MM.1S (cell line): ENCODE data around the gene THADA.

Experiments used
- DNase-seq: peaks from one replicate; pipeline ENCODE4 v3.0.0-alpha.2; 2015
- H2AFZ ChIP-seq: fragments of 300-600 bp; sonication (generic); 2 replicates; pipeline ENCODE4 v1.6.0; 2016; ENCODE audit warnings: antibody characterized with exemption, low read length
- H3F3A ChIP-seq: fragments of 300-600 bp; sonication (generic); 2 replicates; pipeline ENCODE4 v1.6.1; 2016; ENCODE audit warnings: mild to moderate bottlenecking, antibody characterized with exemption, low read length, moderate library complexity, mixed read lengths; ENCODE audit not compliant: insufficient read depth
- H3K27ac ChIP-seq: fragments of 300-600 bp; sonication (generic); 2 replicates; pipeline ENCODE4 v1.5.1; 2016; ENCODE audit warnings: mild to moderate bottlenecking, low read length
- H3K27me3 ChIP-seq: fragments of 300-600 bp; sonication (generic); replicated peaks from 2 replicates; pipeline ENCODE4 v1.6.0; 2016; ENCODE audit warnings: low read length; ENCODE audit not compliant: insufficient read depth
- H3K36me3 ChIP-seq: fragments of 300-600 bp; sonication (generic); replicated peaks from 2 replicates; pipeline ENCODE4 v1.6.1; 2016; ENCODE audit warnings: mild to moderate bottlenecking, low read length, mixed read lengths; ENCODE audit not compliant: insufficient read depth
- H3K4me1 ChIP-seq: fragments of 300-600 bp; sonication (generic); 2 replicates; pipeline ENCODE4 v1.6.1; 2016; ENCODE audit warnings: low read length, mixed read lengths
- H3K4me2 ChIP-seq: fragments of 300-600 bp; sonication (generic); 2 replicates; pipeline ENCODE4 v1.6.0; 2016; ENCODE audit warnings: low read depth, low read length
- H3K4me3 ChIP-seq: fragments of 300-600 bp; sonication (generic); 2 replicates; pipeline ENCODE4 v1.5.1; 2016; ENCODE audit warnings: low read length, mixed read lengths
- H3K79me2 ChIP-seq: fragments of 300-600 bp; sonication (generic); 2 replicates; pipeline ENCODE4 v1.6.1; 2016; ENCODE audit warnings: mixed run types, low read length, mixed read lengths
- H3K9ac ChIP-seq: fragments of 300-600 bp; sonication (generic); 2 replicates; pipeline ENCODE4 v1.6.1; 2016; ENCODE audit warnings: low read length, mixed read lengths
- H3K9me2 ChIP-seq: fragments of 300-600 bp; sonication (generic); replicated peaks from 2 replicates; pipeline ENCODE4 v1.6.1; 2016; ENCODE audit warnings: mild to moderate bottlenecking, low read length, mixed read lengths; ENCODE audit not compliant: insufficient read depth
- H3K9me3 ChIP-seq: fragments of 300-600 bp; sonication (generic); replicated peaks from 2 replicates; pipeline ENCODE4 v1.6.1; 2016; ENCODE audit warnings: mild to moderate bottlenecking, low read length, mixed read lengths; ENCODE audit not compliant: insufficient read depth
- H4K20me1 ChIP-seq: fragments of 300-600 bp; sonication (generic); 2 replicates; pipeline ENCODE4 v1.6.1; 2016; ENCODE audit warnings: mild to moderate bottlenecking, low read length, moderate library complexity, mixed read lengths; ENCODE audit not compliant: insufficient read depth
- EZH2 ChIP-seq: fragments of 300-600 bp; sonication (generic); optimal IDR thresholded peaks from 2 replicates; pipeline ENCODE3; 2017; ENCODE audit warnings: low read depth, mild to moderate bottlenecking, antibody characterized with exemption, low read length, mixed read lengths
- EZH2phosphoT487 ChIP-seq: fragments of 300-600 bp; sonication (generic); IDR thresholded peaks from 2 replicates; pipeline ENCODE4 v1.6.1; 2018; ENCODE audit warnings: antibody characterized with exemption, low read length
- TF ChIP-seq, protein P1 (sequence below): fragments of 300-600 bp; sonication (generic); IDR thresholded peaks from 2 replicates; pipeline ENCODE4 v1.5.1; 2016; ENCODE audit warnings: antibody characterized with exemption, low read length, mixed read lengths

The THADA gene

DNA sequence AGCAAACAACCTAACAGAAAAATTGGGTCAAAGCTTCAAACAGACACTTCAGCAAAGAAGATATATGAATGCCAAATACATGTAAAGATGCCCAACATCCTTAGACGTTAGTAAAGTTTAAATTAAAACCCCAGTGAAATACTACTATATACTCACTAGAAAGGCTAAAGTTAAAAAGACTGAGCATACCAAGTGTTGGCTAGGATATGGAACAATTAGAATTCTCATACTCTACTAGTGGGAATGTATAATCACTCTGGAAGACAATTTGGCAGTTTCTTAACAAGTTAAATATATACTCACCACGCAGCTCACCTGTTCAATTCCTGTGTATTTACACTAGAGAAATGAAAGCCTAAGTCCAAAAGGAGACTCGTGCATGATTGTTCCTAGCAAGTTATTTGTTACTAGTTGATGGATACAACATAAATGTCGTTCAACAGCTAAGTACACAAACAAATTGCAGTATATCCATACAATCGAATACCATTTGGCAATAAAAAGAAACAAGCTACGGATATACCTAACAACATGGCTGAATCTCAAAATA lies 185.7 kb downstream of the THADA start:
- no peak for DNase-seq
- TF ChIP-seq, protein P1, sequence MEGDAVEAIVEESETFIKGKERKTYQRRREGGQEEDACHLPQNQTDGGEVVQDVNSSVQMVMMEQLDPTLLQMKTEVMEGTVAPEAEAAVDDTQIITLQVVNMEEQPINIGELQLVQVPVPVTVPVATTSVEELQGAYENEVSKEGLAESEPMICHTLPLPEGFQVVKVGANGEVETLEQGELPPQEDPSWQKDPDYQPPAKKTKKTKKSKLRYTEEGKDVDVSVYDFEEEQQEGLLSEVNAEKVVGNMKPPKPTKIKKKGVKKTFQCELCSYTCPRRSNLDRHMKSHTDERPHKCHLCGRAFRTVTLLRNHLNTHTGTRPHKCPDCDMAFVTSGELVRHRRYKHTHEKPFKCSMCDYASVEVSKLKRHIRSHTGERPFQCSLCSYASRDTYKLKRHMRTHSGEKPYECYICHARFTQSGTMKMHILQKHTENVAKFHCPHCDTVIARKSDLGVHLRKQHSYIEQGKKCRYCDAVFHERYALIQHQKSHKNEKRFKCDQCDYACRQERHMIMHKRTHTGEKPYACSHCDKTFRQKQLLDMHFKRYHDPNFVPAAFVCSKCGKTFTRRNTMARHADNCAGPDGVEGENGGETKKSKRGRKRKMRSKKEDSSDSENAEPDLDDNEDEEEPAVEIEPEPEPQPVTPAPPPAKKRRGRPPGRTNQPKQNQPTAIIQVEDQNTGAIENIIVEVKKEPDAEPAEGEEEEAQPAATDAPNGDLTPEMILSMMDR = no peak
- TF ChIP-seq EZH2 (no peak), EZH2phosphoT487 (no peak)
- Histone ChIP-seq H3K36me3 (no peaks in the 10 kb centered on the region), H2AFZ (no peak overlapping the region), H3F3A (peaks cover 11% of the 10 kb centered on the region), H3K9ac (no peak overlapping the region), H3K27me3 (no peaks in the 10 kb centered on the region), H4K20me1 (no peaks in the 10 kb centered on the region), H3K4me3 (no peak overlapping the region), H3K79me2 (no peaks in the 10 kb centered on the region), H3K27ac (no peak overlapping the region), H3K9me3 (no peaks in the 10 kb centered on the region), H3K4me2 (no peak overlapping the region), H3K4me1 (peaks cover 33% of the 10 kb centered on the region), H3K9me2 (no peaks in the 10 kb centered on the region)

DNA sequence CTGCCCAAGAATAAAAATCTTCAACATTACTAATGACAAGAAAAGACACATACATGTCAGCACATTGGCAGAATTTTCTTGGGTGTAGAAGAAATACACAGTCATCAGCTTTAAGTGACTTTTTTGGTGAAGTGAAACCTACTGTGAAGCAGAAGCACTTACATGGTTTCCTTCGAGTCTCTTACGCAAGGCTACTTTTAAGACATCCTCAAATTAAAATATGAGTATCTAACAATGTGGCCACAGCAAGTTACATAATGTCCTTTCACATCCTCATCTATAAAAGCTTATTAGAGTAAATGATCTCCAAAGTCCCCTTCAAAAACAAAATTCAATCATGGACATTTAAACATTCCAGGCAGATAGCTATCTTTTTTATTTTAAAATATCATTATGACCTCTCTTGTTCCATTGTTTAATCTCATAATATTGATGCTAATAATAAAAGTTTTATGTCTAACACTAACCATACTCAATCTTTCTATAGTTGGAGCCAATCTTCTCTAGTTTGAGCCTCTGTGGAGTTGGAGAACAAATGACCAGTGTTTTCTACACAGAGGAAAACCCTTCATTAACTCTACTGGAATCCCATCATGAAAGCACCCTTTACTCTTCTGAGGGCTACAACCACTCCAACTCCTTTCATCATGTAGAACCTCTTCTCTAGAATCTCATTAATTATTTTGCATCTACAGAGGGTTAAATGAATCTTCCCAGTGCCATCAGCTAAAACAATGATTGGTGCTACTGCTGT lies 187.3 kb downstream of the THADA start:
- H3K27me3 ChIP-seq = no peaks in the 10 kb centered on the region
- H3K27ac ChIP-seq = peak overlapping the region; percentile 71
- H2AFZ ChIP-seq = peak overlapping the region; percentile 29; the same call in 1 of the 2 replicates
- no peaks in the 10 kb centered on the region for H4K20me1 ChIP-seq
- H3K36me3 ChIP-seq = no peaks in the 10 kb centered on the region
- H3F3A ChIP-seq = peaks cover 11% of the 10 kb centered on the region
- peak overlapping the region; percentile 66 for H3K4me2 ChIP-seq
- peaks cover 46% of the 10 kb centered on the region for H3K4me1 ChIP-seq
- H3K9ac ChIP-seq = peak overlapping the region; percentile 46
- TF ChIP-seq EZH2 (no peak), EZH2phosphoT487 (no peak)
- TF ChIP-seq, protein P1 = no peak
- DNase-seq = peak; percentile 69
- no peaks in the 10 kb centered on the region for H3K79me2 ChIP-seq
- no peaks in the 10 kb centered on the region for H3K9me2 ChIP-seq
- no peaks in the 10 kb centered on the region for H3K9me3 ChIP-seq
- peak overlapping the region; percentile 24; the same call in 1 of the 2 replicates for H3K4me3 ChIP-seq

DNA sequence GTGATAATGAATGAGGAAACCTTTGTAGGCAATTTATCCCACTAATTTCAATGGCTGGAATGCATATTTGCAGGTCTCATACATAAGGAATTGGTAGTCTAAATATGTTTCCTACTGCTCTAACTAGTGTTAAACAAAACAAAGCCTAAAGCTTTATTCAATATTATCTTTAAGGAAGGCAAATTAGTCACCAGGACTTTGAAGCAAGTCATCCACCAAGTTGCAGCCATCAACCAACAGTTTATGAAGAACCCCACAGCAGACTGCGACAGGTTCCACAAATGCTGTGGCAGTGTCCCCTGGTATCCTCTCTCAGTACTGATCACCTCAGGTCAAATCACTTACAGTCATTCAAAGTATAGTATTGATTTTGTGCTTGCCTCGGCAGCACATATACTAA lies 187.9 kb downstream of the THADA start:
- Histone ChIP-seq H3K79me2 (no peaks in the 10 kb centered on the region), H3F3A (peaks cover 15% of the 10 kb centered on the region), H3K9ac (peak overlapping the region; percentile 46), H3K27ac (peak overlapping the region; percentile 71), H3K36me3 (no peaks in the 10 kb centered on the region), H2AFZ (peak overlapping the region; percentile 29; the same call in 1 of the 2 replicates), H3K27me3 (no peaks in the 10 kb centered on the region), H3K4me1 (peaks cover 53% of the 10 kb centered on the region), H3K9me2 (no peaks in the 10 kb centered on the region), H4K20me1 (no peaks in the 10 kb centered on the region), H3K4me2 (peak overlapping the region; percentile 66), H3K4me3 (peak overlapping the region; percentile 24; the same call in 1 of the 2 replicates), H3K9me3 (no peaks in the 10 kb centered on the region)
- DNase-seq = no peak
- TF ChIP-seq EZH2phosphoT487 = no peak
- TF ChIP-seq, protein P1 = no peak
